HepG2 (cell line): ENCODE measurements around the gene YIPF4. TPM values are rescaled to one million over a fixed set of nuclear protein-coding genes. Genes with fewer than 3 reads are reported as not detected.

ENCODE experiments used
- ARID3A ChIP-seq: IDR thresholded peaks from 2 replicates; pipeline ENCODE4 v1.6.1; 2012; ENCODE audit warnings: low read depth, low read length, improper control_type of control experiment
- ATAD3A ChIP-seq: sonication (generic); formaldehyde crosslinking; IDR thresholded peaks from 2 replicates; pipeline ENCODE4 v1.4.0; 2020; ENCODE audit warnings: missing genetic modification reagents
- FOXA3 ChIP-seq: IDR thresholded peaks from 2 replicates; pipeline ENCODE4 v1.6.1; 2016; ENCODE audit warnings: missing genetic modification reagents, missing compliant biosample characterization
- FOXO1 ChIP-seq: sonication (generic); formaldehyde crosslinking; IDR thresholded peaks from 2 replicates; pipeline ENCODE4 v1.4.0; 2020; ENCODE audit warnings: missing genetic modification reagents
- GLI4 ChIP-seq: sonication (generic); formaldehyde crosslinking; IDR thresholded peaks from 2 replicates; pipeline ENCODE4 v1.5.1; 2020; ENCODE audit warnings: missing genetic modification reagents, mild to moderate bottlenecking, moderate library complexity, borderline replicate concordance
- PRDM4 ChIP-seq: sonication (generic); formaldehyde crosslinking; IDR thresholded peaks from 2 replicates; pipeline ENCODE4 v1.9.0; 2021; ENCODE audit warnings: missing genetic modification reagents, borderline replicate concordance
- TAF15 ChIP-seq: fragments of 200-400 bp; formaldehyde crosslinking; IDR thresholded peaks from one replicate; pipeline ENCODE4 v1.6.1; 2018; ENCODE audit warnings: mild to moderate bottlenecking, low read depth, low read length; ENCODE audit not compliant: poor library complexity, severe bottlenecking
- TGIF2 ChIP-seq: IDR thresholded peaks from 2 replicates; pipeline ENCODE4 v1.6.1; 2016; ENCODE audit warnings: control low read depth, missing compliant biosample characterization
- TIGD3 ChIP-seq: sonication (generic); formaldehyde crosslinking; IDR thresholded peaks from 2 replicates; pipeline ENCODE4 v1.5.1; 2020; ENCODE audit warnings: mild to moderate bottlenecking, missing genetic modification reagents, borderline replicate concordance
- ZBTB2 ChIP-seq: sonication (generic); formaldehyde crosslinking; IDR thresholded peaks from 2 replicates; pipeline ENCODE4 v1.8.0; 2022; ENCODE audit warnings: low read depth, missing genetic modification reagents
- ZBTB20 ChIP-seq: sonication (generic); formaldehyde crosslinking; IDR thresholded peaks from 2 replicates; pipeline ENCODE4 v1.8.1; 2023; ENCODE audit warnings: missing genetic modification reagents, low read depth, mild to moderate bottlenecking, borderline replicate concordance
- ZBTB33 ChIP-seq: sonication (generic); formaldehyde crosslinking; IDR thresholded peaks from 2 replicates; pipeline ENCODE4 v1.4.0; 2020; ENCODE audit warnings: missing genetic modification reagents
- ZMYM4 ChIP-seq: sonication (generic); formaldehyde crosslinking; IDR thresholded peaks from 2 replicates; pipeline ENCODE4 v1.8.1; 2023; ENCODE audit warnings: mild to moderate bottlenecking, missing genetic modification reagents
- ZNF335 ChIP-seq: sonication (generic); formaldehyde crosslinking; IDR thresholded peaks from 2 replicates; pipeline ENCODE4 v1.4.0; 2020; ENCODE audit warnings: missing genetic modification reagents
- ZNF362 ChIP-seq: sonication (generic); formaldehyde crosslinking; IDR thresholded peaks from 2 replicates; pipeline ENCODE4 v1.4.0; 2020; ENCODE audit warnings: missing genetic modification reagents, mild to moderate bottlenecking, borderline replicate concordance
- ZNF446 ChIP-seq: sonication (generic); formaldehyde crosslinking; IDR thresholded peaks from 2 replicates; pipeline ENCODE4 v1.5.0; 2020; ENCODE audit warnings: mild to moderate bottlenecking, missing genetic modification reagents
- ZNF547 ChIP-seq: sonication (generic); formaldehyde crosslinking; IDR thresholded peaks from 2 replicates; pipeline ENCODE4 v1.5.1; 2020; ENCODE audit warnings: mild to moderate bottlenecking, missing genetic modification reagents
- ZNF766 ChIP-seq: sonication (generic); formaldehyde crosslinking; IDR thresholded peaks from 2 replicates; pipeline ENCODE4 v1.5.0; 2020; ENCODE audit warnings: missing genetic modification reagents, borderline replicate concordance
- ZNF777 ChIP-seq: sonication (generic); formaldehyde crosslinking; IDR thresholded peaks from 2 replicates; pipeline ENCODE4 v1.4.0; 2020; ENCODE audit warnings: missing genetic modification reagents
- polyA plus RNA-seq, 8 experiments: library from polyadenylated mRNA; depleted of rRNA in 3 of 8; stranded (reverse) in 7 of 8; unstranded in 1 of 8; fragments of >200 nt; fragmentation: Illumina TruSeq in 4 of 8; extraction: Trizol in 4 of 8; gene quantifications; 2 replicates each; pipeline versions ENCODE4 v1.2.1 to v1.2.3, GENCODE V29; 2011 to 2016; ENCODE audit warnings: low read depth in 4 of 8, missing spikeins in 1 of 8, mixed read lengths in 1 of 8; ENCODE audit not compliant: insufficient read depth in 1 of 8
- total RNA-seq, 5 experiments: library from RNA; depleted of rRNA; stranded (reverse); fragments of >200 nt; fragmentation: Illumina TruSeq; extraction: Trizol; gene quantifications; 2 replicates each; pipeline ENCODE4 v1.2.3, GENCODE V29; 2016; ENCODE audit warnings: low read depth in 1 of 5

YIPF4 gene
- total and polyA plus RNA-seq, 2 of the 13 experiments (the other 11 are each of a cell fraction or from before 2014, with no cell fraction given), result 19.0 to 43.9 TPM

- TF ChIP-seq PRDM4 (CRISPR knock-in tag) (no peak), ARID3A (no peak), ZNF335 (CRISPR knock-in tag) (no peak), ZNF766 (CRISPR knock-in tag) (no peak), ZNF777 (CRISPR knock-in tag) (peak; percentile 96), ZNF446 (CRISPR knock-in tag) (no peak), TAF15 (peak; percentile 38), FOXO1 (CRISPR knock-in tag) (no peak), ZNF547 (no peak; the same call in 1 of the 2 replicates), ATAD3A (no peak), FOXA3 (no peak), ZBTB33 (CRISPR knock-in tag) (no peak), ZBTB2 (CRISPR knock-in tag) (no peak), ZNF362 (no peak), GLI4 (CRISPR knock-in tag) (peak; percentile 92), TGIF2 (no peak; the same call in 1 of the 2 replicates), ZMYM4 (CRISPR knock-in tag) (no peak), TIGD3 (no peak), ZBTB20 (CRISPR knock-in tag) (no peak)
Measured at GRCh38 chr2:32357318-32358110, 79.8 kb downstream of the YIPF4 start (continued).
